Thymus (tissue), 11 donors: Measurements from ENCODE around the gene TSPAN11. TPM values are rescaled to one million over a fixed set of nuclear protein-coding genes. Genes with fewer than 3 reads are reported as not detected.

Source experiments
- DNase-seq, 9 donors: peaks; one replicate each; pipeline ENCODE4 v3.0.0-alpha.2; 2013; ENCODE audit warnings: low spot score in 9 of 9, low read depth in 6 of 9, missing footprints in 1 of 9
- H3K27ac ChIP-seq, 2 donors: one replicate each; pipeline ENCODE4 v1.5.1; 2013; ENCODE audit warnings: control low read depth in 1 of 2, low read depth in 1 of 2, low read length in 1 of 2, mild to moderate bottlenecking in 1 of 2, moderate library complexity in 1 of 2
- H3K27me3 ChIP-seq, 2 donors: one replicate each; pipeline ENCODE4 v1.5.1; 2013; ENCODE audit warnings: low read length in 1 of 2; ENCODE audit not compliant: control insufficient read depth in 2 of 2, insufficient read depth in 1 of 2
- H3K36me3 ChIP-seq, 2 donors: one replicate each; pipeline ENCODE4 v1.5.1; 2013; ENCODE audit warnings: low read length in 1 of 2, mild to moderate bottlenecking in 1 of 2, moderate library complexity in 1 of 2; ENCODE audit not compliant: control insufficient read depth in 2 of 2, insufficient read depth in 2 of 2
- H3K4me1 ChIP-seq, 2 donors: one replicate each; pipeline ENCODE4 v1.5.1; 2013; ENCODE audit warnings: low read length in 2 of 2; ENCODE audit not compliant: control insufficient read depth in 2 of 2, insufficient read depth in 2 of 2
- H3K4me3 ChIP-seq, 2 donors: one replicate each; pipeline ENCODE4 v1.5.1; 2013; ENCODE audit warnings: low read length in 2 of 2, control low read depth in 1 of 2, mild to moderate bottlenecking in 1 of 2
- H3K9me3 ChIP-seq, 2 donors: one replicate each; pipeline ENCODE4 v1.5.1; 2013; ENCODE audit warnings: low read length in 1 of 2, mild to moderate bottlenecking in 1 of 2; ENCODE audit not compliant: control insufficient read depth in 2 of 2, insufficient read depth in 1 of 2
- WGBS: extraction: QIAGEN DNeasy Blood & Tissue Kit; methylation state at CpG from one replicate; pipeline ENCODE4 v1.1.7; 2013; 5-methylcytosine and 5-hydroxymethylcytosine counted together
- polyA plus RNA-seq: library from polyadenylated mRNA; stranded (reverse); fragments of 200-250 nt; gene quantifications from one replicate; pipeline ENCODE4 v1.2.3, GENCODE V29; 2013
- total RNA-seq: library from RNA; stranded (reverse); fragments of 120-200 nt; gene quantifications from one replicate; pipeline ENCODE4 v1.2.4, GENCODE V29; 2013
- donor health status: healthy.

The TSPAN11 gene
- total and polyA plus RNA-seq, 2 donors = 0.21 to 0.85 TPM

DNA sequence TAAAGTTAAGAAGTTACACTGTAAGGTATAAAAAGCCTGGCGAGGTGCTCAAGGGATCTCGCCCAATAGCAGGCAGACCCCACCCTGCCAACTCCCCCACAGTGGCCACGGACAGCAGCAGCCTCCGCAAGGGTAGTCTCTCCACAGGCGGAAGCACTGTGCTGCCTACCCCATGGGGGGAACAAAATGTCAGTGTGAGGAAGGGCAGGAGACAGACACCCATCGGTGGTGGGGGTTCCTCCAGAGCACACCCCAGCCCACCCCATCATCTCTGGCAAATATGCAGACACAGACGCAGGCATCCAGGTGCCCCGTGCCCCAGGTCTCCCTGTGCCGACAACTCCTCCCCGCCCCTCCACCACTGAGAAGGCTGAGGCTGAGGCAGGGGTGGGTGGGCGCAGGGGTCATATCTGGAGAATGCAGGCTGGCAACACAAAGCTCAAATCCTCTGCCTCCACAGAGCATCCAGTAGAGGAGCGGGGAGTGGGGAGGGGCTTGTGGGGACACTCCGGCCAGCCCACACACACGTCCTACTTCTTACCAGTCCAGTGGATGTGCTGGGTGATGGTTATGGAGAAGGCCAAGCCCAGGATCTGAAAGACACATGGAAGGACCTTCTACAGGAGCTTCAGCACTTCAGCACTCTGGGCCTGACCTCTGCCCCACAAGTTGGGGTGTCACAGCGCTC lies 78.9 kb downstream of the TSPAN11 start:
- no peak for DNase-seq
- Histone ChIP-seq H3K4me1 (peaks cover 0 to 4% of the 10 kb centered on the region in 2 donors), H3K36me3 (no peaks in the 10 kb centered on the region), H3K4me3 (no peak overlapping the region), H3K27ac (no peak overlapping the region), H3K27me3 (no peaks in the 10 kb centered on the region), H3K9me3 (no peaks in the 10 kb centered on the region)
- 99% methylated on average over 15 of the region's 15 CpGs for whole genome bisulfite sequencing

DNA sequence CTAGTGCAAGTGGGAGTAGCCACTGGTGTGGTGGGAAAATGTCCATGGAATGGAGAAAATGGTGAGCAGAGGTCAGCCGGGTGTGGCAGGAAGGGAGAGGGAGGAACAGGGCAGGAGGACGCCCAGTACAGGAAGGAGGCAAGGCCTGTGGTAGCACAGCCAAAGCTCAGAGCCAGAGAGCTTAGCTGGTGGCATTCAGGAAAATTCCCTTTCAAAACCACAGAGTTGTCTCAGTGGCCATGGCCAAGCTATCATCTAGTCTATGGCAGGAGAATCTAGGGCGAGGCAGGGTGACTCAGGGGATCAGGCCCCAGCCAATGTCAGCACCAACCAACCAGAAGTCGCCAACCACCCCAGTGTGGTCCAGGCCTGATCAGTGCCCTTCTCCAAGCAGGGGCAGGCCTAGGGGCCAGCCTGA lies 79.4 kb downstream of the TSPAN11 start:
- Histone ChIP-seq H3K4me3 (no peak overlapping the region), H3K27me3 (no peaks in the 10 kb centered on the region), H3K36me3 (no peaks in the 10 kb centered on the region), H3K27ac (no peak overlapping the region), H3K9me3 (no peaks in the 10 kb centered on the region), H3K4me1 (peaks cover 0 to 4% of the 10 kb centered on the region in 2 donors)
- over 99% methylated on average over 4 of the region's 4 CpGs for WGBS
- DNase-seq = no peak

DNA sequence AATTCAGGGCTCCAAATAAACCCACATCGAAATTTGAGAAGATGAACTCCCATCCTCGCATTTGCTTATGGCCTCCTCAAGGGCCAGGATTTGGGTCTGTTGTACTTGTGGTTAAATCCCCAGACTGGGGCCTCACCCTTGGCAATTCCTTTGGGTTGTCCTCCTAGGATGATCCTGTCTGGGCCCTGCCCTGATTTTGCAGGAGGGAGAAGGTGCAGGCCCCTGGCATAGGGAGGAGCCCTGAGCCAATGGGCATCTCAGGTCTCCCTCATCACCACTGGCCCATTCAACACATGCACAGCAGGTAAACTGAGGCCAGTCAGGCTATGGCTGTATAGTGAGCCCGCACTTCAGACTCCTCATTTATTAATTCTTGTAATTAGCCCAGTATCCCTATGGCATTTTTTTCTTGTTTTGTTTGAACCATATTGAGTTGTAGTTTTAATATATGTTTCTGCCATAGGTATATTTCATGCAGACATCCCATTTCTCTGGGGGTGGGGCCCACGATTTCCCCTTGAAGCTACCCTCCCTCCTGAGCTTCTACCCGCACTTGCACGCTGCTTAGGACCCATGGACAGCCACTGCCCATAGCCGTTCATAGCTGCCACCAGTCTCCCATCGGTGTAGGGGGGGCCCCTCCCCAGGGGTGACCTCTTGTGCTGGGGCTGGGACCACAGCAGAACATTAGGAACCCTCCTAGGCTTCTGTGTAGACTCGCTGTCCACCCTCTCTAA lies 80.0 kb downstream of the TSPAN11 start:
- no peaks in the 10 kb centered on the region for H3K27me3 ChIP-seq

DNA sequence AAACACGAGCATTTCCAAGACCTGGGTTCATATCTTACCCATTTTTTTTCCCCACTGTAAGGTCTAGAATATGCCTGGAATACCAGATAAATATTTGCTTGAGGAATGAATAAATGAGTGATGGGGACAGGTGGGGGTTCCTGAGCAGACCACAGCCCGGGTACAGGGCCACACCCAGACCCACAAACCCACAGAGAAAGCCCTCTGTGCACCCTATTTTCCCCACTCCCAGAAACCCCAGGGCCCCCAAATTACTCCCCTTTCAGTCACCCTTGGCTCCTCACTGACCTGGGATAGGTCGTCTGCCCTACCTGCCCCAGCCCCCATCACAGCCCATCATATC lies 80.6 kb downstream of the TSPAN11 start:
- Histone ChIP-seq H3K27me3 (no peaks in the 10 kb centered on the region), H3K27ac (no peak overlapping the region), H3K4me3 (no peak overlapping the region), H3K36me3 (no peaks in the 10 kb centered on the region), H3K4me1 (peaks cover 0 to 8% of the 10 kb centered on the region in 2 donors), H3K9me3 (no peaks in the 10 kb centered on the region)
- no peak for DNase-seq
- 93% methylated on average over 3 of the region's 3 CpGs for WGBS

More for the DNA sequence above, 80.0 kb downstream of the TSPAN11 start:
- Histone ChIP-seq H3K4me1 (peaks cover 0 to 4% of the 10 kb centered on the region in 2 donors), H3K27ac (no peak overlapping the region), H3K4me3 (no peak overlapping the region), H3K9me3 (no peaks in the 10 kb centered on the region), H3K36me3 (no peaks in the 10 kb centered on the region)
- DNase-seq = no peak
- 97% methylated on average over 9 of the region's 9 CpGs for WGBS

DNA sequence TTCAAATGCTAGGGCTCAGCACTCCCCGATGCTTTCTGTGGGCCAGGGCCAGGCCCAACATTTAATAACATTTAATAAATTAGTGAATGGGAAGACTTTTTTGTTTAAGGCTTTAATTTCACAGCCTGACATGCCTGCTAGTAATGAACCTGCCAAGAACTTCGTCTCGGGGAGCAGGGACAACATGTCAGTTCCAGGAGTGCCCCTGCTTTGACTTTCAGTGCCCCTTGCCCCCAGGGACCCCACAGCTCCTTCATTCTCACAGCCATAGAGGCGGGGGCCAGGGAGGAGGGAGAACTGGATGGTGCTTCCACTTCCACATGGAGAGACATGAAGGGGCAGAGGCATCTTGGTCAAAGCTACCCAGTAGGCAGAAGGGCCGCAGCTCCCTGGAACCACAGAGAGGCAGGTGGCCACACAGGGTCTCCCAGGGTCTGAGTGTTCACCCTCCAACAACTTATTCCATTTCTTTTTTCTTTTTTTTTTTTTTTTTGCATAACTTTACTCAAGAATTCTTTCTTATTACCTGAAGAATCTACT lies 81.2 kb downstream of the TSPAN11 start:
- Histone ChIP-seq H3K27ac (no peak overlapping the region), H3K4me1 (peaks cover 0 to 9% of the 10 kb centered on the region in 2 donors), H3K4me3 (no peak overlapping the region), H3K36me3 (no peaks in the 10 kb centered on the region), H3K9me3 (no peaks in the 10 kb centered on the region), H3K27me3 (no peaks in the 10 kb centered on the region)
- DNase-seq = no peak
- WGBS = 94% methylated on average over 5 of the region's 5 CpGs

DNA sequence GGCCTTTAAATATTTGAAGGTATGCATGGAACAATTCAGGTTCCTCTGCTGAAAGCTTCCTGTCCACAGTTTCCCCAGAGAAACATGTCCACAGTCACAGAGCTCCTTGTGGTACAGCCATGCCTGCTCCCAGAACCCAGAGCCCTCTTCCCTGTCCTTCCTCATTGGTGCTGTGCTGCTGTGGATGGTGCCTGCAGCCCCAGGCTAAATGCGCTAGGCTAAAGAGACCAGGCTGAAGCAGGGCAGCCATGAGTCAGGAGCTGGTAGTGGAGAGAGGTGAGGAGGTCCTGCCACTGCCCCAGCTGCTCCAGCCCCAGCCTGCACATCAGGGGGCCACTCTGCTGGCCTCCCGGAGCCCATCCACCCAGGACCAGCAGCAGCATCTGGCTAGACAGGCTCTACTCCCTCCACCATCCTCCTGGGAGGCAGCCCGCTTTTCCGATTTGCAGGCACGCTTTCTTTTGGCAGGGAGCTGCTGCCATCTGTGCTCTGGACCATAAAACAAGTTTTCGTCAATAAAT lies 81.8 kb downstream of the TSPAN11 start:
- Histone ChIP-seq H3K27me3 (no peaks in the 10 kb centered on the region), H3K4me3 (no peak overlapping the region), H3K9me3 (no peaks in the 10 kb centered on the region), H3K27ac (no peak overlapping the region), H3K36me3 (no peaks in the 10 kb centered on the region), H3K4me1 (peaks cover 0 to 9% of the 10 kb centered on the region in 2 donors)
- WGBS = 97% methylated on average over 6 of the region's 6 CpGs
- DNase-seq = no peak

DNA sequence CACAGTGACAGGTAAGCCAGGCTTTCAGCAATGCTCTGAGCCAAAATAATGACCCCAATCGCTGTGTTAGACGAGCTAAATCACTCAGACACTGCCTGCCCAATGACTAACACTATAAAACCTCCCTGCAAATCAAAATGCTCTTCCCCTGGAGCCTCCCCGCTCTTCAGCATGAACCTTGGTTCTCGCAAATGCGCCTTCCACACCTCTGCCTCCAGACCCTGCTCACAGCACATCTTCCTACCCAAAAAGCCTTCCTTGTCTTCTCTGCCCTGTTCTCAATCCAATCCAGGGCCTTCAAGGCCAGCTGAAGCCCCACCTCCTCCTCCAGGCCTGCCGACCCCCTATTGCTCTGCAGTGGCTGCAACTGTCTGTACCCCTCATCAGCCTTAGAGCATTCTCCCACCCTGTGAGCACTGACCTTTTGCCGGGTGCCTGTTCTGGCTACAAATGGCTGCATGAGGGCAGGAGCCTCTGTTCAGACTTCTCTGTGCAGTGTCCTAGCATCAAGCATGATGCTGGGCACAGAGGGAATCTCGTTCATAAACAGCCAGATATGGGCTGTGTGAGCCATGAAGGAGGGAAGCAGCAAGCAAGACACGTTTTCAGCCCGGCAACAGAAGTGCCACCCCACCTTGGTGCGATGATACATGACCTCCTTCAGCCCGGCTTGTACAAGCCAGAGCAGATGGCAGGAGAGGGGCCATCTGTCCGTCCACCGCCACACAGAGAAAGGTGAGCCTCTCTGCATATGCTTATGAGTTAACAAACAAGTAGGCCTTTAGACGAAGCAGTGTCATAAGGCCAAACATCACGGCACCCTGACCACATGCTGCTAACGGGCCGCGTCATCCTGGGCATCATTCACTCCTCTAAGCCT lies 82.7 kb downstream of the TSPAN11 start:
- DNase-seq = no peak
- Histone ChIP-seq H3K27me3 (no peaks in the 10 kb centered on the region), H3K4me3 (no peak overlapping the region), H3K36me3 (no peaks in the 10 kb centered on the region), H3K27ac (no peak overlapping the region), H3K9me3 (no peaks in the 10 kb centered on the region), H3K4me1 (peaks cover 0 to 9% of the 10 kb centered on the region in 2 donors)
- 92% methylated on average over 19 of the region's 19 CpGs for whole genome bisulfite sequencing

DNA sequence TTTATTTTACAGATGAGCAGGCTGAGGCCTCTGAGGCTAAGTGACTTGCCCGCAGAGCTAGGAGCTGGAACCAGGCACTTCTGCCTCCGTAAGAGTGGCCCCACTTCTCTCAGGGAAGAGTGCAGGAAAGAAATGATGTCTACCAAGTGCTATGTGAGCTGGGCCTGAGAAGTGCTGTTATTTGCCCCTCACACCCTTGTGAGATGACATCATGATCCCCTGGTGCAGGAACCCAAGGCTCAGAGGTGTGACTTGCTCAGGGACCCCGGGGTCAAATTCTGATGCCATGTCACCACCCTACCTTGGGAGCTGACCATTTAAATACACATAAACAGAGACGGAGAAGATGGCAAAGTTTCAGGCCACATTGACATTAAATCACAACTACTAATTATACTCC lies 83.4 kb downstream of the TSPAN11 start:
- H3K36me3 ChIP-seq = no peaks in the 10 kb centered on the region
- H3K4me3 ChIP-seq = no peak overlapping the region
- DNase-seq = no peak
- no peaks in the 10 kb centered on the region for H3K9me3 ChIP-seq
- no peak overlapping the region for H3K27ac ChIP-seq
- WGBS = 99% methylated on average over 4 of the region's 4 CpGs
- H3K4me1 ChIP-seq = peaks cover 0 to 5% of the 10 kb centered on the region in 2 donors
- H3K27me3 ChIP-seq = no peaks in the 10 kb centered on the region
